HCT116 (cell line): ENCODE measurements around the gene NEURL4. TPM values are rescaled to one million over a fixed set of nuclear protein-coding genes. Genes with fewer than 3 reads are reported as not detected.
A peak's percentile ranks its signal among the peaks of the same experiment; 100 is the strongest.

Experiments used
- ATAC-seq: fragments of 200-7000 bp; cut with Tn5 transposase; 2 replicates; pipeline ENCODE4 v1.9.1; 2020; ENCODE audit warnings: mild to moderate bottlenecking, moderate library complexity
- BruUV-seq: library from RNA; stranded (reverse); fragments of 400-500 nt; replicated peaks from 2 replicates; lab custom pipeline; 2021; lab: Mats Ljungman, UMichigan
- CTCF ChIA-PET: fragments of 300-600 bp; sonication (Branson Sonifier 250); formaldehyde crosslinking; loops from one replicate; lab custom pipeline; 2021; ENCODE audit warnings: antibody characterized with exemption; lab: Charles Lee
- POLR2A ChIA-PET: fragments of 300-600, 350-600 bp; sonication (Branson Sonifier 250); formaldehyde crosslinking; loops from one replicate; lab custom pipeline; 2021; ENCODE audit warnings: antibody characterized with exemption; lab: Charles Lee
- RAD21 ChIA-PET, 2 experiments: fragments of 300-600 bp; sonication (Branson Sonifier 250); formaldehyde crosslinking; loops; one replicate each; lab custom pipeline; 2023; ENCODE audit warnings: low total read pairs in 2 of 2; ENCODE audit not compliant: uncharacterized antibody in 2 of 2, unreplicated experiment in 2 of 2, low non-redundant PET in 1 of 2; lab: Charles Lee
- DNase-seq: peaks from one replicate; pipeline ENCODE4 v3.0.0-alpha.2; 2010; ENCODE audit warnings: low read depth, low spot score
- H2AFZ ChIP-seq: fragments of 200-600 bp; shearing (Covaris generic), sonication (generic); 2 replicates; pipeline ENCODE4 v1.6.1; 2017; ENCODE audit warnings: low read depth, mixed run types, mixed read lengths, antibody characterized with exemption, low read length; ENCODE audit not compliant: poor library complexity, severe bottlenecking
- H3K27ac ChIP-seq: 2 replicates; pipeline ENCODE4 v1.5.1; 2012; ENCODE audit warnings: low read depth, low read length
- H3K27me3 ChIP-seq: fragments of 200-600 bp; sonication (generic); 2 replicates; pipeline ENCODE4 v1.6.1; 2016; ENCODE audit warnings: mixed run types, low read length, mixed read lengths; ENCODE audit not compliant: insufficient read depth
- H3K36me3 ChIP-seq, 2 experiments: fragments of 200-500 bp in 1 of 2; fragments of 200-600 bp in 1 of 2; sonication (Bioruptor generic) in 1 of 2; sonication (generic) in 1 of 2; 2 replicates each; pipeline versions ENCODE4 v1.5.1 to v1.6.1; 2014 to 2016; ENCODE audit warnings: low read length in 2 of 2, inconsistent platforms in 1 of 2, mixed read lengths in 1 of 2, mixed run types in 1 of 2; ENCODE audit not compliant: insufficient read depth in 2 of 2, control insufficient read depth in 1 of 2
- H3K4me1 ChIP-seq, 2 experiments: fragments of 200-600 bp in 1 of 2; sonication (generic) in 1 of 2; 2 replicates each; pipeline versions ENCODE4 v1.5.1 to v1.6.1; 2012 to 2017; ENCODE audit warnings: low read length in 2 of 2, inconsistent platforms in 1 of 2, mild to moderate bottlenecking in 1 of 2, mixed read lengths in 1 of 2, mixed run types in 1 of 2, moderate library complexity in 1 of 2; ENCODE audit not compliant: insufficient read depth in 2 of 2, control insufficient read depth in 1 of 2
- H3K4me2 ChIP-seq: fragments of 200-600 bp; sonication (generic); 2 replicates; pipeline ENCODE4 v1.6.1; 2017; ENCODE audit warnings: mixed run types, low read length, mixed read lengths
- H3K4me3 ChIP-seq, 2 experiments: fragments of 200-600 bp in 1 of 2; sonication (generic) in 1 of 2; replicated peaks in 1 of 2; 2 replicates each; pipeline ENCODE4 v1.5.1; 2011 to 2016; ENCODE audit warnings: low read length in 2 of 2, control low read depth in 1 of 2, low read depth in 1 of 2, mild to moderate bottlenecking in 1 of 2, mixed read lengths in 1 of 2, mixed run types in 1 of 2
- H3K79me2 ChIP-seq: fragments of 200-600 bp; sonication (generic); 2 replicates; pipeline ENCODE4 v1.6.1; 2017; ENCODE audit warnings: mild to moderate bottlenecking, mixed run types, low read length, moderate library complexity, mixed read lengths; ENCODE audit not compliant: insufficient read depth
- H3K9ac ChIP-seq: fragments of 200-600 bp; sonication (generic); 2 replicates; pipeline ENCODE4 v1.6.1; 2016; ENCODE audit warnings: low read length, mixed read lengths
- H3K9me2 ChIP-seq: fragments of 200-600 bp; sonication (generic), shearing (Covaris generic); 2 replicates; pipeline ENCODE4 v1.6.1; 2017; ENCODE audit warnings: mixed run types, mild to moderate bottlenecking, moderate library complexity; ENCODE audit not compliant: insufficient read depth
- H3K9me3 ChIP-seq, 2 experiments: fragments of 200-500 bp in 1 of 2; fragments of 200-600 bp in 1 of 2; sonication (Bioruptor generic) in 1 of 2; sonication (generic) in 1 of 2; 2 replicates each; pipeline ENCODE4 v1.6.1; 2014 to 2017; ENCODE audit warnings: low read length in 2 of 2, mixed read lengths in 2 of 2, inconsistent platforms in 1 of 2, low read depth in 1 of 2, mild to moderate bottlenecking in 1 of 2, mixed run types in 1 of 2, moderate library complexity in 1 of 2; ENCODE audit not compliant: control insufficient read depth in 1 of 2, insufficient read depth in 1 of 2
- H4K20me1 ChIP-seq: fragments of 200-600 bp; sonication (generic), shearing (Covaris generic); 2 replicates; pipeline ENCODE4 v1.6.1; 2017; ENCODE audit warnings: mixed run types, mild to moderate bottlenecking, moderate library complexity; ENCODE audit not compliant: insufficient read depth
- ELF1 ChIP-seq: IDR thresholded peaks from 2 replicates; pipeline ENCODE4 v1.6.1; 2012; ENCODE audit warnings: low read depth, borderline replicate concordance
- EZH2 ChIP-seq: fragments of 200-600 bp; sonication (generic); IDR thresholded peaks from 2 replicates; pipeline ENCODE4 v1.6.1; 2017; ENCODE audit warnings: antibody characterized with exemption, mixed run types
- FOSL1 ChIP-seq: IDR thresholded peaks from 2 replicates; pipeline ENCODE4 v1.6.1; 2012; ENCODE audit warnings: low read depth
- JUND ChIP-seq: IDR thresholded peaks from 2 replicates; pipeline ENCODE4 v1.6.1; 2012
- POLR2AphosphoS5 ChIP-seq: IDR thresholded peaks from 2 replicates; pipeline ENCODE4 v1.6.1; 2011; ENCODE audit warnings: mild to moderate bottlenecking, low read depth, low read length, moderate library complexity
- REST ChIP-seq: IDR thresholded peaks from 2 replicates; pipeline ENCODE4 v1.6.1; 2012; ENCODE audit warnings: low read depth
- SIN3A ChIP-seq: IDR thresholded peaks from 2 replicates; pipeline ENCODE4 v1.6.1; 2012; ENCODE audit warnings: low read depth
- TCF7L2 ChIP-seq: IDR thresholded peaks from 2 replicates; pipeline ENCODE4 v1.7.0; 2011; ENCODE audit warnings: borderline replicate concordance, inconsistent platforms; ENCODE audit not compliant: insufficient read depth, insufficient read length; ENCODE audit errors: extremely low read depth
- intact Hi-C: fragments of 100-400 bp; cut with micrococcal nuclease; formaldehyde crosslinking; loops from 2 replicates; pipeline ENCODE4 v1.10.0; 2022
- total RNA-seq: library from RNA; stranded (reverse); gene quantifications from one replicate; pipeline ENCODE4 v1.2.1, GENCODE V29; 2021; ENCODE audit not compliant: unreplicated experiment

The NEURL4 gene
- total RNA-seq, 1 experiment from 2014 or later = 56.9 TPM

GRCh38 chr17:7314719-7315569, 14.2 kb downstream of the NEURL4 start, which contains the start of gene GPS2 (continued):
- TF ChIP-seq POLR2AphosphoS5 (peak; percentile 88), ELF1 (no peak; the same call in 1 of the 2 replicates), TCF7L2 (peak; percentile 83), FOSL1 (no peak), EZH2 (no peak)
- TF ChIP-seq, all 23 proteins: peak for 11

- ChIA-PET RAD21 (no interaction called here), CTCF (interaction anchor here (0.6 to 2.2 kb wide), 8 partner anchors 11 to 262 kb away, joined by 3 to 7 read pairs (median 3); partner anchors contain the start of genes NEURL4 and SLC2A4), POLR2A (interaction anchor here (1.0 to 2.3 kb wide), 5 partner anchors 16 to 90 kb away, joined by 3 to 11 read pairs (median 4); partner anchors contain the start of genes GABARAP, NEURL4, PHF23 and TMEM256)
- no peak for TF ChIP-seq JUND
- TF ChIP-seq REST = no peak
- peak; percentile 5; the same call in 1 of the 2 replicates for TF ChIP-seq SIN3A
- H3K27ac ChIP-seq = peak overlapping the region; percentile 93
- no peaks in the 10 kb centered on the region for H3K9me3 ChIP-seq
- H3K79me2 ChIP-seq = peaks cover 56% of the 10 kb centered on the region
- BruUV-seq = TSS peak; percentile 80
- H2AFZ ChIP-seq = no peak overlapping the region
- H3K27me3 ChIP-seq = no peaks in the 10 kb centered on the region
- H3K4me1 ChIP-seq = peaks cover 32 to 59% of the 10 kb centered on the region in 2 experiments
- ATAC-seq (peak; percentile 4; the same call in 1 of the 2 replicates), DNase-seq (no peak)
- peaks cover 34% of the 10 kb centered on the region for H4K20me1 ChIP-seq
- H3K4me2 ChIP-seq = peak overlapping the region; percentile 96
- peak overlapping the region; percentile 90 for H3K9ac ChIP-seq
- H3K9me2 ChIP-seq = no peaks in the 10 kb centered on the region
- intact Hi-C loops = no loop called here
- peaks cover 35 to 58% of the 10 kb centered on the region in 2 experiments for H3K36me3 ChIP-seq
- peak overlapping the region; percentile 81 to 96 for H3K4me3 ChIP-seq
These were observed 15.0 kb downstream of the NEURL4 start for GRCh38 chr17:7313890-7314718.
